GM19397 (cell line): ENCODE results near the gene NHS.

Source experiments
- ATAC-seq: cut with Tn5 transposase; IDR thresholded peaks from one replicate; pipeline ENCODE4 v1.9.1; 2021; ENCODE audit warnings: mild to moderate bottlenecking, moderate library complexity; ENCODE audit not compliant: unreplicated experiment

The NHS gene

GRCh38 chrX:17581641-17582040 is 206.6 kb downstream of the NHS start:
- no peak for ATAC-seq

- no peak for ATAC-seq
Observed at GRCh38 chrX:17584248-17584681, 209.3 kb downstream of the NHS start.

GRCh38 chrX:17585006-17585405 is 210.0 kb downstream of the NHS start:
- ATAC-seq: no peak

GRCh38 chrX:17587366-17587765 is 212.4 kb downstream of the NHS start:
- no peak for ATAC-seq

- no peak for ATAC-seq
Observed at GRCh38 chrX:17588303-17588702, 213.3 kb downstream of the NHS start.

GRCh38 chrX:17590892-17591740 is 216.1 kb downstream of the NHS start:
- ATAC-seq: peak; percentile 45

GRCh38 chrX:17591741-17592110 is 216.7 kb downstream of the NHS start:
- ATAC-seq: peak; percentile 40

GRCh38 chrX:17592117-17592516 is 217.1 kb downstream of the NHS start:
- no peak for ATAC-seq

GRCh38 chrX:17594693-17595092 is 219.7 kb downstream of the NHS start:
- ATAC-seq: no peak

- peak; percentile 47 for ATAC-seq
Observed at GRCh38 chrX:17595456-17596035, 220.5 kb downstream of the NHS start.

- ATAC-seq: no peak
Observed at GRCh38 chrX:17596061-17596460, 221.1 kb downstream of the NHS start.

GRCh38 chrX:17596546-17597205 is 221.7 kb downstream of the NHS start:
- ATAC-seq: no peak

- no peak for ATAC-seq
Observed at GRCh38 chrX:17597327-17597726, 222.3 kb downstream of the NHS start.

GRCh38 chrX:17597836-17598439 is 222.9 kb downstream of the NHS start:
- ATAC-seq: no peak

GRCh38 chrX:17601441-17602200 is 226.6 kb downstream of the NHS start:
- no peak for ATAC-seq

- ATAC-seq: no peak
Observed at GRCh38 chrX:17602245-17602644, 227.2 kb downstream of the NHS start.

- no peak for ATAC-seq
Observed at GRCh38 chrX:17603196-17603595, 228.2 kb downstream of the NHS start.

- ATAC-seq: no peak
Observed at GRCh38 chrX:17605676-17606075, 230.7 kb downstream of the NHS start.

GRCh38 chrX:17606231-17606630 is 231.2 kb downstream of the NHS start:
- no peak for ATAC-seq

- ATAC-seq: no peak
Observed at GRCh38 chrX:17608888-17609287, 233.9 kb downstream of the NHS start.

- no peak for ATAC-seq
Observed at GRCh38 chrX:17610788-17611187, 235.8 kb downstream of the NHS start.
